ENCODE results near the gene PXMP2.

GRCh38 chr12:132664206-132665148 is 22.9 kb upstream of the PXMP2 start:
- TF ChIP-seq USF2 (IDR thresholded peaks at IDR 0.05) (no peak), SMC3 (IDR thresholded peaks at IDR 0.05) (no peak), POLR2A (IDR thresholded peaks at IDR 0.05; ENCODE audit: low read length) (no peak), MAZ (IDR thresholded peaks at IDR 0.05; ENCODE audit: borderline replicate concordance, low read depth, low read length) (no peak), KDM5A (IDR thresholded peaks at IDR 0.05) (no peak), RAD21 (conservative IDR thresholded peaks at IDR 0.05 in 1 of 2, IDR thresholded peaks at IDR 0.05 in 1 of 2) (no peak), POLR2AphosphoS2 (conservative IDR thresholded peaks at IDR 0.05; ENCODE audit: low read length) (no peak), ZSCAN20 (CRISPR knock-in tag; IDR thresholded peaks at IDR 0.05) (no peak), FOSL2 (IDR thresholded peaks at IDR 0.05) (no peak), FOSL2 (CRISPR knock-in tag; IDR thresholded peaks at IDR 0.05) (no peak), CEBPB (IDR thresholded peaks at IDR 0.05) (no peak), RFX5 (IDR thresholded peaks at IDR 0.05) (no peak)
- TF ChIP-seq, protein P1, sequence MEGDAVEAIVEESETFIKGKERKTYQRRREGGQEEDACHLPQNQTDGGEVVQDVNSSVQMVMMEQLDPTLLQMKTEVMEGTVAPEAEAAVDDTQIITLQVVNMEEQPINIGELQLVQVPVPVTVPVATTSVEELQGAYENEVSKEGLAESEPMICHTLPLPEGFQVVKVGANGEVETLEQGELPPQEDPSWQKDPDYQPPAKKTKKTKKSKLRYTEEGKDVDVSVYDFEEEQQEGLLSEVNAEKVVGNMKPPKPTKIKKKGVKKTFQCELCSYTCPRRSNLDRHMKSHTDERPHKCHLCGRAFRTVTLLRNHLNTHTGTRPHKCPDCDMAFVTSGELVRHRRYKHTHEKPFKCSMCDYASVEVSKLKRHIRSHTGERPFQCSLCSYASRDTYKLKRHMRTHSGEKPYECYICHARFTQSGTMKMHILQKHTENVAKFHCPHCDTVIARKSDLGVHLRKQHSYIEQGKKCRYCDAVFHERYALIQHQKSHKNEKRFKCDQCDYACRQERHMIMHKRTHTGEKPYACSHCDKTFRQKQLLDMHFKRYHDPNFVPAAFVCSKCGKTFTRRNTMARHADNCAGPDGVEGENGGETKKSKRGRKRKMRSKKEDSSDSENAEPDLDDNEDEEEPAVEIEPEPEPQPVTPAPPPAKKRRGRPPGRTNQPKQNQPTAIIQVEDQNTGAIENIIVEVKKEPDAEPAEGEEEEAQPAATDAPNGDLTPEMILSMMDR (IDR thresholded peaks at IDR 0.05): no peak
